ENCODE results near the gene EFCAB11. TPM values are rescaled to one million over a fixed set of nuclear protein-coding genes. Genes with fewer than 3 reads are reported as not detected.

EFCAB11 gene
- total RNA-seq, 1 experiment from 2014 or later: 15.5 TPM

DNA sequence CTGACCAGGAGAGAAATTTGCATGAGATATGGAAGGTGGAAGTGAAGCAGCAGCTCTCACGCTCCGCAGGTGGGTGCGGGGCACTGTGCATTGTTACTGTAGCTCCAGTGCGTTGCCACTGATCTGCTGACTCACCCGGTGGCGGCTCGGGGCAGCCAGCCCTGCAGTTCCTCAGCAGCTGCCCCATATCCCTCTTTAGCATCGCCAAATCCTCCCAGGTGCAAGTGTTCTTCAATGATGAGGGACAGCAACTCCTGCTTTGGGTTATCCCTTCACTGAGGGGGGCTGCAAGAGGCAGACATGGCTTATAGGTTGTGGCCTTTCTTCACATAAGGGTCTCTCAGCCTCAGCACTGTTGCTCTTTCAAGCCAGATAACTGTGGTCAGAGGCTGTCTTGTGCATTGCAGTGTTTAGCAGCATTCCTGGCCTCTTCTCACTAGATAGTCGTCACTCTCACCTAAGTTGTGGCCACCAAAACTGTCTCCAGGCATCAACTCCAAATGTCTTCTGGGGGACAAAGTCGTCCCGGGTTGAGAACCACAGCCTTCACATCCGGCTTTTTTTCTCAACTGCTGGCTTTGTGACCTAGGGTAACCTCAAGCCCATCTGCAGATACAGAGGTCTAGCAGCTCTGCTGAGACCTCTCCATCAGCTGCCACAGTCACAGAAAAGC lies 180.8 kb downstream of the EFCAB11 start (continued):
- TF ChIP-seq ESRRA (CRISPR knock-in tag; IDR thresholded peaks at IDR 0.05; ENCODE audit: borderline replicate concordance) (no peak), ZNF423 (CRISPR knock-in tag; IDR thresholded peaks at IDR 0.05) (no peak), ZNF396 (CRISPR knock-in tag; IDR thresholded peaks at IDR 0.05; ENCODE audit: borderline replicate concordance) (no peak), CREM (CRISPR knock-in tag; IDR thresholded peaks at IDR 0.05) (0 out of 2 replicates have a peak, but pooled peaks have one; percentile 18), FOXJ3 (CRISPR knock-in tag; IDR thresholded peaks at IDR 0.05; ENCODE audit: borderline replicate concordance) (no peak), ZNF263 (CRISPR knock-in tag; IDR thresholded peaks at IDR 0.05; ENCODE audit: low read depth) (no peak), SP1 (CRISPR knock-in tag; conservative IDR thresholded peaks at IDR 0.05) (no peak), MYBL2 (CRISPR knock-in tag; IDR thresholded peaks at IDR 0.05) (no peak), RELA (CRISPR knock-in tag; IDR thresholded peaks at IDR 0.05; ENCODE audit: borderline replicate concordance) (no peak), RORB (CRISPR knock-in tag; IDR thresholded peaks at IDR 0.05) (no peak), NFE2L1 (CRISPR knock-in tag; IDR thresholded peaks at IDR 0.05) (peak; percentile 98), GABPB1 (CRISPR knock-in tag; IDR thresholded peaks at IDR 0.05) (no peak), ETV6 (CRISPR knock-in tag; IDR thresholded peaks at IDR 0.05) (no peak; the same call in 1 of the 2 replicates), ELF4 (CRISPR knock-in tag; IDR thresholded peaks at IDR 0.05; ENCODE audit: low read depth) (no peak), ZNF317 (CRISPR knock-in tag; IDR thresholded peaks at IDR 0.05; ENCODE audit: borderline replicate concordance, low read depth) (no peak), TEAD1 (CRISPR knock-in tag; IDR thresholded peaks at IDR 0.05) (no peak)
- TF ChIP-seq, protein P1, sequence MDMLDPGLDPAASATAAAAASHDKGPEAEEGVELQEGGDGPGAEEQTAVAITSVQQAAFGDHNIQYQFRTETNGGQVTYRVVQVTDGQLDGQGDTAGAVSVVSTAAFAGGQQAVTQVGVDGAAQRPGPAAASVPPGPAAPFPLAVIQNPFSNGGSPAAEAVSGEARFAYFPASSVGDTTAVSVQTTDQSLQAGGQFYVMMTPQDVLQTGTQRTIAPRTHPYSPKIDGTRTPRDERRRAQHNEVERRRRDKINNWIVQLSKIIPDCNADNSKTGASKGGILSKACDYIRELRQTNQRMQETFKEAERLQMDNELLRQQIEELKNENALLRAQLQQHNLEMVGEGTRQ (CRISPR knock-in tag; IDR thresholded peaks at IDR 0.05): no peak
- TF ChIP-seq, protein P2, sequence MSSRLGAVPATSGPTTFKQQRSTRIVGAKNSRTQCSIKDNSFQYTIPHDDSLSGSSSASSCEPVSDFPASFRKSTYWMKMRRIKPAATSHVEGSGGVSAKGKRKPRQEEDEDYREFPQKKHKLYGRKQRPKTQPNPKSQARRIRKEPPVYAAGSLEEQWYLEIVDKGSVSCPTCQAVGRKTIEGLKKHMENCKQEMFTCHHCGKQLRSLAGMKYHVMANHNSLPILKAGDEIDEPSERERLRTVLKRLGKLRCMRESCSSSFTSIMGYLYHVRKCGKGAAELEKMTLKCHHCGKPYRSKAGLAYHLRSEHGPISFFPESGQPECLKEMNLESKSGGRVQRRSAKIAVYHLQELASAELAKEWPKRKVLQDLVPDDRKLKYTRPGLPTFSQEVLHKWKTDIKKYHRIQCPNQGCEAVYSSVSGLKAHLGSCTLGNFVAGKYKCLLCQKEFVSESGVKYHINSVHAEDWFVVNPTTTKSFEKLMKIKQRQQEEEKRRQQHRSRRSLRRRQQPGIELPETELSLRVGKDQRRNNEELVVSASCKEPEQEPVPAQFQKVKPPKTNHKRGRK (CRISPR knock-in tag; IDR thresholded peaks at IDR 0.05; ENCODE audit: borderline replicate concordance): no peak
- TF ChIP-seq, protein P3, sequence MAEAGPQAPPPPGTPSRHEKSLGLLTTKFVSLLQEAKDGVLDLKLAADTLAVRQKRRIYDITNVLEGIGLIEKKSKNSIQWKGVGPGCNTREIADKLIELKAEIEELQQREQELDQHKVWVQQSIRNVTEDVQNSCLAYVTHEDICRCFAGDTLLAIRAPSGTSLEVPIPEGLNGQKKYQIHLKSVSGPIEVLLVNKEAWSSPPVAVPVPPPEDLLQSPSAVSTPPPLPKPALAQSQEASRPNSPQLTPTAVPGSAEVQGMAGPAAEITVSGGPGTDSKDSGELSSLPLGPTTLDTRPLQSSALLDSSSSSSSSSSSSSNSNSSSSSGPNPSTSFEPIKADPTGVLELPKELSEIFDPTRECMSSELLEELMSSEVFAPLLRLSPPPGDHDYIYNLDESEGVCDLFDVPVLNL (CRISPR knock-in tag; IDR thresholded peaks at IDR 0.05; ENCODE audit: borderline replicate concordance, low read depth): no peak
- TF ChIP-seq, protein P4, sequence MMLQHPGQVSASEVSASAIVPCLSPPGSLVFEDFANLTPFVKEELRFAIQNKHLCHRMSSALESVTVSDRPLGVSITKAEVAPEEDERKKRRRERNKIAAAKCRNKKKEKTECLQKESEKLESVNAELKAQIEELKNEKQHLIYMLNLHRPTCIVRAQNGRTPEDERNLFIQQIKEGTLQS (CRISPR knock-in tag; conservative IDR thresholded peaks at IDR 0.05): no peak
- TF ChIP-seq, protein P5, sequence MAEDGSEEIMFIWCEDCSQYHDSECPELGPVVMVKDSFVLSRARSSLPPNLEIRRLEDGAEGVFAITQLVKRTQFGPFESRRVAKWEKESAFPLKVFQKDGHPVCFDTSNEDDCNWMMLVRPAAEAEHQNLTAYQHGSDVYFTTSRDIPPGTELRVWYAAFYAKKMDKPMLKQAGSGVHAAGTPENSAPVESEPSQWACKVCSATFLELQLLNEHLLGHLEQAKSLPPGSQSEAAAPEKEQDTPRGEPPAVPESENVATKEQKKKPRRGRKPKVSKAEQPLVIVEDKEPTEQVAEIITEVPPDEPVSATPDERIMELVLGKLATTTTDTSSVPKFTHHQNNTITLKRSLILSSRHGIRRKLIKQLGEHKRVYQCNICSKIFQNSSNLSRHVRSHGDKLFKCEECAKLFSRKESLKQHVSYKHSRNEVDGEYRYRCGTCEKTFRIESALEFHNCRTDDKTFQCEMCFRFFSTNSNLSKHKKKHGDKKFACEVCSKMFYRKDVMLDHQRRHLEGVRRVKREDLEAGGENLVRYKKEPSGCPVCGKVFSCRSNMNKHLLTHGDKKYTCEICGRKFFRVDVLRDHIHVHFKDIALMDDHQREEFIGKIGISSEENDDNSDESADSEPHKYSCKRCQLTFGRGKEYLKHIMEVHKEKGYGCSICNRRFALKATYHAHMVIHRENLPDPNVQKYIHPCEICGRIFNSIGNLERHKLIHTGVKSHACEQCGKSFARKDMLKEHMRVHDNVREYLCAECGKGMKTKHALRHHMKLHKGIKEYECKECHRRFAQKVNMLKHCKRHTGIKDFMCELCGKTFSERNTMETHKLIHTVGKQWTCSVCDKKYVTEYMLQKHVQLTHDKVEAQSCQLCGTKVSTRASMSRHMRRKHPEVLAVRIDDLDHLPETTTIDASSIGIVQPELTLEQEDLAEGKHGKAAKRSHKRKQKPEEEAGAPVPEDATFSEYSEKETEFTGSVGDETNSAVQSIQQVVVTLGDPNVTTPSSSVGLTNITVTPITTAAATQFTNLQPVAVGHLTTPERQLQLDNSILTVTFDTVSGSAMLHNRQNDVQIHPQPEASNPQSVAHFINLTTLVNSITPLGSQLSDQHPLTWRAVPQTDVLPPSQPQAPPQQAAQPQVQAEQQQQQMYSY (CRISPR knock-in tag; IDR thresholded peaks at IDR 0.05): no peak
